B cell (primary cell): ENCODE measurements around the gene RAI1.

Experiments
- CTCF ChIP-seq: fragments of 200-600 bp; IDR thresholded peaks from one replicate; pipeline ENCODE4 v1.8.0; 2022; ENCODE audit warnings: antibody characterized with exemption, mild to moderate bottlenecking
- EZH2 ChIP-seq: IDR thresholded peaks from 2 replicates; pipeline ENCODE4 v1.6.1; 2012; ENCODE audit warnings: borderline replicate concordance, low read depth, mild to moderate bottlenecking, moderate library complexity, low read length; ENCODE audit not compliant: insufficient read depth, poor library complexity, severe bottlenecking

- TF ChIP-seq CTCF, result no peak
- TF ChIP-seq EZH2, result no peak
Observed at GRCh38 chr17:17804007-17804406, 122.7 kb downstream of the RAI1 start.
